NCI-H2227 treated with DMSO at 0.1 percent for 48 hours (cell line): ENCODE measurements around the gene RGS3.

ENCODE experiments used
- DNase-seq: peaks from one replicate; lab custom pipeline; 2025; lab: John Stamatoyannopoulos, UW

Gene RGS3

GRCh38 chr9:113465599-113466140 lies 2.1 kb downstream of the RGS3 start:
- no peak for DNase-seq

GRCh38 chr9:113467183-113467582 lies 3.7 kb downstream of the RGS3 start:
- no peak for DNase-seq

GRCh38 chr9:113468716-113469448 lies 5.4 kb downstream of the RGS3 start:
- no peak for DNase-seq

DNA sequence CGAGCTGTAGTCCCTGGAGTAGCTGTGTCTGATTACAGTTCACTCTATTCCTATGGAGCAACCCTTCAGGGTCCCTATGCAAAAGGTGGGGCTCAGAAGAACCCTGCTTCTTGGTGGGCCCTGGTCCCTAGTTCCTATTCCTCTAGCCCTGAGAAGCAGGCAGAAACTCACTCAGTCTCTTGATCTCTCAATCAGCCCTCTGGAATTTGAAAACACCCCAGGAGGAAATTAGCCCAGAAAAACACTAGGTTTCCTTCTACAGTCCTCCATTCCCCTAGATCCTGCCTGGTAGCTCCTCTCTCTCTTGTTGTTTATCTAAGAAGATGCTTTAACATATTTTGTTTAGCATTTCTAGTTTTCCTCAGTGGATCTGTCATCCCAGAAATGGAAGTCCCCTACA lies 7.6 kb downstream of the RGS3 start:
- DNase-seq, result no peak

DNA sequence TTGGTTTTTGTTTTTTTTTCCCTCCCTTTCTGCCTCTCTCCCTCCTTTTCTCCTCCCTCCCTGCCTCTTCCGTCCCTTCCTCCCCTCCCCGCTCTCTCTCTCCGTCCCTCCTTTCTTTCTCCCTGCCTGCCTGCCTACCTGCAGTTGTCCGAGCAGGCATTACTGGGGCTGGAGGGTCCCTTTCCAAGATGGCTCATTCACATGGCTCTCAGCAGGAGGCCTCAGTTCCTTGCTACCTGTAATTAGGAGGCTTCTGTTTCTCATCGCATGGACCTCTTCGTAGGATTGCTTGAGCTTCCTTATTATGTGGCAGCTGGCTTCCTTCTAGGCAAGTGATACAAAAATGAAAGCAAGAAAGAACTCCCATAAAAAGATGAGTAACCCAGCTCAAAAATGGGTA lies 8.0 kb downstream of the RGS3 start:
- DNase-seq, result no peak

GRCh38 chr9:113472199-113472598 lies 8.7 kb downstream of the RGS3 start:
- no peak for DNase-seq

- no peak for DNase-seq
Measured at GRCh38 chr9:113474360-113475028, 11.0 kb downstream of the RGS3 start.

- no peak for DNase-seq
Measured at GRCh38 chr9:113475031-113475430, 11.5 kb downstream of the RGS3 start.

GRCh38 chr9:113475992-113476391 lies 12.5 kb downstream of the RGS3 start:
- no peak for DNase-seq

DNA sequence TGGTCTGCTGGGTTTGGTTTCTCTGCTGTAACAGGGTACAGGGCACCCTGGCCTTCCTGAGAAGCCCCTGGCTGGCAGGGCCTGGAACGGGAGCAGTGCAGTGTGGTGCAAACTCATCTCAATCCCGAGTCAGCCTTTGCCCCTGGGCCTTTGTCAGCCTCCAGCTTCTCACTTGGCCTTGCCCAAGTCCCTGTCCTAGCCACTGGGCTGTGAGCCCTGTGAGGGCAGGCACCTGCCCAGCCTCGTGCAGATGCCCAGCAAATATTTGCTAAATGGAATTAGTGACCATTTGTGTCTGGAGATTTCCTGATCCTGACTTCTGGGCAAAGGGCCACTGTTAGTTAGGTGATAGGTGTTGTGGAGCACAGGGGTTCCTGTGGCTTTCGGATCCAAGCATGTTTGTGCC lies 13.0 kb downstream of the RGS3 start:
- no peak for DNase-seq

DNA sequence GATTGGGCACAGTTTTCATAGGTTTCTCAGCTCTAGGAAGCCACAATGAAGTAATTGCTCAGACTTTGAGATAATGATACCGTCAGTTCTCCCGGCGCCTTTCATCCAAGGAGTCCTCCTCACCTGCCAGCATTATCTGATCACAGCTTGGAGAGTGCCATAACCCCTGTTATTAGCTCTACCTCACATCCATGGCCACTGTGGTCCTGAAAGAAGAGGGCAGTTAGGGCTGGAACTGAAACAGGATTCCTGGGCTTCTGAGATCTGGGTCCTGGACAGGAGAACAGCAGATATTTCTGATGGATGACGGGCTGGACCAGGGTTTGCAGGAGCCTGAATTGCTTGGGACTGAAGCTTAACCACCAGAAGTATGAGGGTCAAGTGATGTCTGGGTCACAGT lies 13.5 kb downstream of the RGS3 start:
- no peak for DNase-seq

DNA sequence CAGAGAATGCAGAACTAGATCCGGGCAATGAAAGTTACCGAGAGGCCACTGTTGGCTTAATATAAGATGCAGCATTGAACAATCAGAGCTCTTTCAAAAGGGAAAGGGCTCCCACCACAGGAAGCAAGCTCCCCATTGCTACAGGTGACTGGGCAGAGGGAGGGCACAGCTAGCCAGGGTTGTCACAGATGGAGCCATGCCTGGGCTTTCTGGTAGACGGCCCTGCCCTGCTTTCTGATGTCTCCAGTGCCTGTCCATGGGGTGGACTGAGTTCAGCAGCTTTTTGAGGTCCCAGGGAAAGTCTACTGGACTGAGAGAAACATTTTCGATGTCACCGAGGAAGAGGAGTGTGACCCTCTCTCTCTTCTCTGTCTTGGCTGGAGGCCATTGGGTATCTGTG lies 14.1 kb downstream of the RGS3 start:
- DNase-seq, result no peak

GRCh38 chr9:113479174-113479621 lies 15.7 kb downstream of the RGS3 start:
- DNase-seq, result no peak

DNA sequence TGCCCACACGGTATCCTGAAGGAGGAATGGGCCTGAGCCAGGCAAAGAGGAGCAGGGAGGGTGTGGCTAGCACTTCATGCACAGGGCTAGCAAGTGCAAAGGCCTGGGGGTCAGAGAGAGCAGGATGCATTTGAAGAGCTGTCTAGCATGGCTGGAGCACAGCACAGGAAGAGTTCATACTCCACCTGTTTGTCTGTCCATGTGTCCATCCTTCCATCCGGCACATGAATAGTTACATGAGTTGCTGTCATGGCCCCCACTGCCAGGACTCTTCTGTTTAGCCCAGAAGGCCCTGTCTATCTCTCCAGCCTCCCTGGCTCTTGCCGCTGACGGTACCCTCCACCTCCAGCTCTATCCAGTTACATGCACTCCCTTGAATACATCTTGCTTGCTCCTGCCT lies 17.1 kb downstream of the RGS3 start:
- no peak for DNase-seq

- DNase-seq, result no peak
Measured at GRCh38 chr9:113481176-113481787, 17.8 kb downstream of the RGS3 start.

GRCh38 chr9:113482341-113482740 lies 18.8 kb downstream of the RGS3 start:
- no peak for DNase-seq

GRCh38 chr9:113482991-113483675 lies 19.6 kb downstream of the RGS3 start:
- DNase-seq, result no peak

DNA sequence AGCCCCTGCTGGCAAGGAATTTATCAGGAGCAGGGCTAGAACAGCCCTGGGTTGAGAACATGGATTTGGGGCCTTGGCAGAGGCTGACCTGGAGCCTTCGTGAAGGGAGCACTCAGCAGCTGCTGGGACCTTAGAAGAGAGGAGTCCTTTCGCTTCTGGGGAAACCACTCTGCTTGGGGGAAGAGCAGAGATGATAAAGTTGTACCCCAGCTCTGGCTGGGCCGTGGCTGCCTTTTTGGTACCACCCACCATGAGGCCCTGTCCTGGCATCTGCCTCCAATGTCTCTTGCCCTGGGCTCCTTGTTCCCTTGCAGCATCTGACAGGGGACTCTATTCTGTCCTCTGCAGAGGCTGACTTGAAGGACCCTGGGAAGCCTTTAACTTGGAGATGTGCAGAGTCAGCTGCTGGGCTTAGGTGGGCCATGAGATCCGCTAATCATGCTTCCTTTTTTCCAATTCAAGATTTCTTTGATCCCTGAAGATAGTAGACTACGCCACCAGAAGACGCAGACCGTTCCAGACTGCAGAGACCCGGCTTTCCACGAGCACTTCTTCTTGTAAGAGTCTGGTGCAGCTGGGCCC lies 20.2 kb downstream of the RGS3 start:
- no peak for DNase-seq

GRCh38 chr9:113484258-113484730 lies 20.8 kb downstream of the RGS3 start:
- no peak for DNase-seq

- DNase-seq, result no peak
Measured at GRCh38 chr9:113485761-113486115, 22.2 kb downstream of the RGS3 start.

DNA sequence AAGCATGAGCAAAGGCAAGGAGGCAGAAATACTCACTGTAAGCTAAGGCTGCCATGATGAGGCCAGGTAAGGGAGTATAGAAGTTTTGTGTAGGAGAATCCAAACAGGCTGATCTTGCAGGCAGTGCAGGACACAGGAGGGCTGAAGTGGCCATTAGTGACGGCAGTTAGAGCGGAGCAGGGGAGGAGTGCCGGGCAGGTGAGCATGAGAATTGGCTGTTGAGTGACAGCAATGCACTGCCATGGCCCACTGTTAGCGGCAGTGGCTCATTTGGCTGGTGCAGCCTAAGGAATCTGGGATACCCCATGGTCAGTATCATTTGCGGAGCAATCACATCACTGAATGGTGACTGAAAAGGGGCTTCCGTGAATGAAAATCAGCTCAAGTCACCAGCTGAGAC lies 22.8 kb downstream of the RGS3 start:
- DNase-seq, result no peak

GRCh38 chr9:113488071-113488470 lies 24.5 kb downstream of the RGS3 start:
- no peak for DNase-seq
